DOHH2 (cell line): ENCODE data around the gene HELB.

ENCODE experiments used
- EZH2phosphoT487 ChIP-seq: fragments of 200-600 bp; sonication (generic); IDR thresholded peaks from 2 replicates; pipeline ENCODE4 v1.6.1; 2017; ENCODE audit warnings: borderline replicate concordance, mild to moderate bottlenecking, antibody characterized with exemption, low read length, moderate library complexity, mixed read lengths
- TF ChIP-seq, protein P1 (sequence below): fragments of 200-600 bp; sonication (generic); IDR thresholded peaks from one replicate; pipeline ENCODE4 v1.5.1; 2014; ENCODE audit warnings: antibody characterized with exemption, mild to moderate bottlenecking, low read depth, low read length; ENCODE audit not compliant: poor library complexity, severe bottlenecking

DNA sequence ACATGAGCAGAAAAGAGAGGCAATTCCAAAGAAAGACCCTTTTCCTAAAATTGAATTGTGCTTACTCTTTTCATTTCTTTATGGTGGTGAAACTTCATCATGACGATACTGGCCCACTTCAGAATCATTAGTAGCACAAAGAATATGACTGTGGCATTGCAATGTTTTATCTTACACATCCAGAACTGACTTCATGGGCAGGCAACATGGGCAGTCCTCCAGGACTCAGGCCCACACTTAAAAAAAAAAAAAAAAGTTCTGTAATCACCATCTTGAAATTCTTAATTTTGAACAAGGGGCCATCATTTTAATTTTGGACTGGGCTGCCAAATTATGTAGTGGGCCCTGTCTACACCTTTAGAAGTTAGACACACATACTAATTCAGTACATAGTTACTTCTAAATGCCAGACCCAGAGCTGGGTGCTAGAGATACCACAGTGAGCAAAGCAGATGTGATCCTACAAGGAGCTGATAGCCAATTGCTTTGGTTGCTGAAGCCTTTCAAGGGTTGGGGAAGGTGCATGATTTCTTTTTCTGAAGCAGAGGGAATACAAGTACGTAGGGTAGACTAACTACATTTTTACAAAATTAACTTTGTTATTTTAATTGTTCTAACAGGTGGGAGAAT, 35.2 kb downstream of the HELB start:
- TF ChIP-seq, protein P1, sequence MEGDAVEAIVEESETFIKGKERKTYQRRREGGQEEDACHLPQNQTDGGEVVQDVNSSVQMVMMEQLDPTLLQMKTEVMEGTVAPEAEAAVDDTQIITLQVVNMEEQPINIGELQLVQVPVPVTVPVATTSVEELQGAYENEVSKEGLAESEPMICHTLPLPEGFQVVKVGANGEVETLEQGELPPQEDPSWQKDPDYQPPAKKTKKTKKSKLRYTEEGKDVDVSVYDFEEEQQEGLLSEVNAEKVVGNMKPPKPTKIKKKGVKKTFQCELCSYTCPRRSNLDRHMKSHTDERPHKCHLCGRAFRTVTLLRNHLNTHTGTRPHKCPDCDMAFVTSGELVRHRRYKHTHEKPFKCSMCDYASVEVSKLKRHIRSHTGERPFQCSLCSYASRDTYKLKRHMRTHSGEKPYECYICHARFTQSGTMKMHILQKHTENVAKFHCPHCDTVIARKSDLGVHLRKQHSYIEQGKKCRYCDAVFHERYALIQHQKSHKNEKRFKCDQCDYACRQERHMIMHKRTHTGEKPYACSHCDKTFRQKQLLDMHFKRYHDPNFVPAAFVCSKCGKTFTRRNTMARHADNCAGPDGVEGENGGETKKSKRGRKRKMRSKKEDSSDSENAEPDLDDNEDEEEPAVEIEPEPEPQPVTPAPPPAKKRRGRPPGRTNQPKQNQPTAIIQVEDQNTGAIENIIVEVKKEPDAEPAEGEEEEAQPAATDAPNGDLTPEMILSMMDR = no peak
- no peak for TF ChIP-seq EZH2phosphoT487
